RWPE2 (cell line): ENCODE measurements around the gene DCUN1D4.
A peak's percentile ranks its signal among the peaks of the same experiment; 100 is the strongest.

ENCODE experiments used
- ATAC-seq: fragments of 200-7000 bp; cut with Tn5 transposase; 3 replicates; pipeline ENCODE4 v1.9.1; 2021; ENCODE audit warnings: low read depth
- DNase-seq: peaks from one replicate; pipeline ENCODE4 v3.0.0-alpha.2; 2020; ENCODE audit warnings: low spot score
- H3K27ac ChIP-seq: fragments of 450-650 bp; 2 replicates; pipeline ENCODE4 v1.5.1; 2017; ENCODE audit warnings: mild to moderate bottlenecking; ENCODE audit not compliant: poor library complexity, severe bottlenecking
- H3K27me3 ChIP-seq: fragments of 250-450 bp; sonication (Bioruptor Pico); 2 replicates; pipeline ENCODE4 v1.5.1; 2021; ENCODE audit warnings: mild to moderate bottlenecking, moderate library complexity; ENCODE audit not compliant: insufficient read depth, poor library complexity, severe bottlenecking
- H3K36me3 ChIP-seq: fragments of 250-450 bp; sonication (Bioruptor Pico); 2 replicates; pipeline ENCODE4 v1.5.1; 2020; ENCODE audit warnings: low read depth, mild to moderate bottlenecking, moderate library complexity
- H3K4me1 ChIP-seq: fragments of 250-450 bp; sonication (Bioruptor Pico); 2 replicates; pipeline ENCODE4 v1.5.1; 2021; ENCODE audit warnings: mild to moderate bottlenecking, moderate library complexity; ENCODE audit not compliant: insufficient read depth, poor library complexity, severe bottlenecking
- H3K4me3 ChIP-seq: fragments of 250-450 bp; sonication (Bioruptor Pico); 2 replicates; pipeline ENCODE4 v1.5.1; 2021; ENCODE audit warnings: mild to moderate bottlenecking, moderate library complexity; ENCODE audit not compliant: severe bottlenecking
- H3K9me3 ChIP-seq: fragments of 250-450 bp; sonication (Bioruptor Pico); 2 replicates; pipeline ENCODE4 v1.5.1; 2021; ENCODE audit warnings: mild to moderate bottlenecking, moderate library complexity; ENCODE audit not compliant: severe bottlenecking
- CTCF ChIP-seq: fragments of 450-650 bp; IDR thresholded peaks from one replicate; pipeline ENCODE4 v1.5.1; 2017; ENCODE audit warnings: mild to moderate bottlenecking, moderate library complexity; ENCODE audit not compliant: poor library complexity, severe bottlenecking

The DCUN1D4 gene

GRCh38 chr4:51842554-51843308 lies at the start of gene DCUN1D4:
TSS of gene DCUN1D4 (plus strand) at chr4:51843153. CDS start at chr4:51843243, 90 bp downstream.
- Histone ChIP-seq H3K27ac (peak within 1 kb of the TSS; percentile 78), H3K4me3 (peak within 1 kb of the TSS; percentile 87), H3K27me3 (no peaks in the 10 kb centered on the region), H3K9me3 (no peaks in the 10 kb centered on the region), H3K4me1 (peaks cover 7% of the 10 kb centered on the region), H3K36me3 (peaks cover 5% of the 10 kb centered on the region)
- DNase-seq: peak; percentile 100
- peak; percentile 86 for ATAC-seq
- TF ChIP-seq CTCF: peak; percentile 16

GRCh38 chr4:51820443-51821234 lies 22.3 kb upstream of the DCUN1D4 start:
- Histone ChIP-seq H3K9me3 (no peaks in the 10 kb centered on the region), H3K27me3 (no peaks in the 10 kb centered on the region)
- TF ChIP-seq CTCF: no peak

GRCh38 chr4:51825341-51825740 lies 17.6 kb upstream of the DCUN1D4 start:
- Histone ChIP-seq H3K4me1 (no peaks in the 10 kb centered on the region), H3K9me3 (no peaks in the 10 kb centered on the region), H3K27ac (no peak overlapping the region), H3K4me3 (no peak overlapping the region), H3K36me3 (no peaks in the 10 kb centered on the region), H3K27me3 (no peaks in the 10 kb centered on the region)
- ATAC-seq (no peak), DNase-seq (no peak)
- no peak for TF ChIP-seq CTCF

More at GRCh38 chr4:51820443-51821234, 22.3 kb upstream of the DCUN1D4 start:
- Histone ChIP-seq H3K4me3 (no peak overlapping the region), H3K36me3 (no peaks in the 10 kb centered on the region), H3K4me1 (no peaks in the 10 kb centered on the region), H3K27ac (no peak overlapping the region)
- ATAC-seq: no peak
- no peak for DNase-seq

GRCh38 chr4:51830156-51830720 lies 12.7 kb upstream of the DCUN1D4 start:
- Histone ChIP-seq H3K27ac (no peak overlapping the region), H3K36me3 (no peaks in the 10 kb centered on the region), H3K27me3 (no peaks in the 10 kb centered on the region), H3K4me3 (no peak overlapping the region), H3K4me1 (no peaks in the 10 kb centered on the region), H3K9me3 (no peaks in the 10 kb centered on the region)
- ATAC-seq (no peak), DNase-seq (no peak)
- no peak for TF ChIP-seq CTCF
